HCT116 (cell line): ENCODE results near the gene TBKBP1.

ENCODE experiments used
- ELF1 ChIP-seq: IDR thresholded peaks from 2 replicates; pipeline ENCODE4 v1.6.1; 2012; ENCODE audit warnings: low read depth, borderline replicate concordance
- EZH2 ChIP-seq: fragments of 200-600 bp; sonication (generic); IDR thresholded peaks from 2 replicates; pipeline ENCODE4 v1.6.1; 2017; ENCODE audit warnings: antibody characterized with exemption, mixed run types
- EZH2phosphoT487 ChIP-seq: fragments of 200-600 bp; IDR thresholded peaks from 2 replicates; pipeline ENCODE4 v1.6.1; 2018; ENCODE audit warnings: antibody characterized with exemption, borderline replicate concordance
- FOSL1 ChIP-seq: IDR thresholded peaks from 2 replicates; pipeline ENCODE4 v1.6.1; 2012; ENCODE audit warnings: low read depth
- JUND ChIP-seq: IDR thresholded peaks from 2 replicates; pipeline ENCODE4 v1.6.1; 2012
- POLR2A ChIP-seq: IDR thresholded peaks from 2 replicates; pipeline ENCODE4 v1.7.0; 2011; ENCODE audit warnings: borderline replicate concordance; ENCODE audit not compliant: insufficient read depth, insufficient read length; ENCODE audit errors: extremely low read depth
- POLR2AphosphoS5 ChIP-seq: IDR thresholded peaks from 2 replicates; pipeline ENCODE4 v1.6.1; 2011; ENCODE audit warnings: mild to moderate bottlenecking, low read depth, low read length, moderate library complexity
- SIN3A ChIP-seq: IDR thresholded peaks from 2 replicates; pipeline ENCODE4 v1.6.1; 2012; ENCODE audit warnings: low read depth
- SP1 ChIP-seq: IDR thresholded peaks from 2 replicates; pipeline ENCODE4 v1.6.1; 2012; ENCODE audit warnings: low read depth
- SRF ChIP-seq: IDR thresholded peaks from 2 replicates; pipeline ENCODE4 v1.6.1; 2012; ENCODE audit warnings: low read depth
- YY1 ChIP-seq: IDR thresholded peaks from 2 replicates; pipeline ENCODE4 v1.6.1; 2011; ENCODE audit warnings: low read length, low read depth, moderate library complexity, mild to moderate bottlenecking; ENCODE audit not compliant: insufficient replicate concordance; ENCODE audit errors: extremely low read depth
- ZFX ChIP-seq: fragments of 450-650 bp; IDR thresholded peaks from 2 replicates; pipeline ENCODE4 v1.6.1; 2017
- ZNF274 ChIP-seq: fragments of 200-500 bp; sonication (Bioruptor generic); IDR thresholded peaks from 2 replicates; pipeline ENCODE4 v1.6.1; 2014; ENCODE audit warnings: mild to moderate bottlenecking, low read depth, low read length, inconsistent platforms
- TF ChIP-seq, protein P1 (sequence below), 3 experiments: fragments of 200-600 bp in 1 of 3; sonication (generic) in 1 of 3; IDR thresholded peaks in 2 of 3; conservative IDR thresholded peaks in 1 of 3; 2 replicates each; pipeline ENCODE4 v1.5.1; 2012 to 2017; ENCODE audit warnings: low read depth in 2 of 3, low read length in 2 of 3, antibody characterized with exemption in 1 of 3, borderline replicate concordance in 1 of 3, control low read depth in 1 of 3, mild to moderate bottlenecking in 1 of 3, mixed read lengths in 1 of 3, mixed run types in 1 of 3, moderate library complexity in 1 of 3; ENCODE audit not compliant: insufficient read depth in 1 of 3

- TF ChIP-seq POLR2A (no peak), FOSL1 (no peak), SP1 (no peak), ZFX (no peak), SRF (no peak), POLR2AphosphoS5 (no peak), ZNF274 (no peak), YY1 (no peak), EZH2phosphoT487 (no peak), EZH2 (no peak), SIN3A (no peak), JUND (no peak), ELF1 (no peak)
- TF ChIP-seq, protein P1, sequence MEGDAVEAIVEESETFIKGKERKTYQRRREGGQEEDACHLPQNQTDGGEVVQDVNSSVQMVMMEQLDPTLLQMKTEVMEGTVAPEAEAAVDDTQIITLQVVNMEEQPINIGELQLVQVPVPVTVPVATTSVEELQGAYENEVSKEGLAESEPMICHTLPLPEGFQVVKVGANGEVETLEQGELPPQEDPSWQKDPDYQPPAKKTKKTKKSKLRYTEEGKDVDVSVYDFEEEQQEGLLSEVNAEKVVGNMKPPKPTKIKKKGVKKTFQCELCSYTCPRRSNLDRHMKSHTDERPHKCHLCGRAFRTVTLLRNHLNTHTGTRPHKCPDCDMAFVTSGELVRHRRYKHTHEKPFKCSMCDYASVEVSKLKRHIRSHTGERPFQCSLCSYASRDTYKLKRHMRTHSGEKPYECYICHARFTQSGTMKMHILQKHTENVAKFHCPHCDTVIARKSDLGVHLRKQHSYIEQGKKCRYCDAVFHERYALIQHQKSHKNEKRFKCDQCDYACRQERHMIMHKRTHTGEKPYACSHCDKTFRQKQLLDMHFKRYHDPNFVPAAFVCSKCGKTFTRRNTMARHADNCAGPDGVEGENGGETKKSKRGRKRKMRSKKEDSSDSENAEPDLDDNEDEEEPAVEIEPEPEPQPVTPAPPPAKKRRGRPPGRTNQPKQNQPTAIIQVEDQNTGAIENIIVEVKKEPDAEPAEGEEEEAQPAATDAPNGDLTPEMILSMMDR (IDR thresholded peaks at IDR 0.05 in 2 of 3, conservative IDR thresholded peaks at IDR 0.05 in 1 of 3; ENCODE audit: borderline replicate concordance in 1 of 3, insufficient read depth in 1 of 3, low read depth in 2 of 3, low read length in 2 of 3) = no peak
Observed at GRCh38 chr17:47670064-47670463, 23.9 kb upstream of the TBKBP1 start.
